HG02973 (cell line): ENCODE results near the gene TBC1D12.
"Not testable (repeated sequence)": the region's sequence is repeated elsewhere in the genome, so short reads cannot be mapped to it uniquely, and the experiment has no call there.

Experiments used
- ATAC-seq: cut with Tn5 transposase; IDR thresholded peaks from one replicate; pipeline ENCODE4 v1.9.1; 2021; ENCODE audit warnings: moderate library complexity; ENCODE audit not compliant: unreplicated experiment

Gene TBC1D12

DNA sequence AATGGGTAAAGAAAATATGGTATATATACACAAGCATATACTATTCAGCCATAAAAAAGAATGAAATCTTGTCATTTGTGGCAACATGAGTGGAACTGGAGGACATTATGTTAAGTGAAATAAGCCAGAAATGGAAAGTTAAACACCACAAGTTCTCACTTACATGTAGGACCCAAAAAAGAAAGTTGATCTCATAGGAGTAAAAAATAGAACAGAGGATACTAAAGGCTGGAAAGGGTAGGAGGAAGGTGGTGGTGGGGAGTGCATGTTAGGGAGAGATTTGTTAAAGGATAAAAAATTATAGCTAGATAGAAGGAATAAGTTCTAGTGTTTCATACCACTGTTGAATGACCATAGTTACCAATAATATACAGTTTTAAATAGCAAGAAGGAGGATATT is 48.4 kb downstream of the TBC1D12 start:
- ATAC-seq: no peak

DNA sequence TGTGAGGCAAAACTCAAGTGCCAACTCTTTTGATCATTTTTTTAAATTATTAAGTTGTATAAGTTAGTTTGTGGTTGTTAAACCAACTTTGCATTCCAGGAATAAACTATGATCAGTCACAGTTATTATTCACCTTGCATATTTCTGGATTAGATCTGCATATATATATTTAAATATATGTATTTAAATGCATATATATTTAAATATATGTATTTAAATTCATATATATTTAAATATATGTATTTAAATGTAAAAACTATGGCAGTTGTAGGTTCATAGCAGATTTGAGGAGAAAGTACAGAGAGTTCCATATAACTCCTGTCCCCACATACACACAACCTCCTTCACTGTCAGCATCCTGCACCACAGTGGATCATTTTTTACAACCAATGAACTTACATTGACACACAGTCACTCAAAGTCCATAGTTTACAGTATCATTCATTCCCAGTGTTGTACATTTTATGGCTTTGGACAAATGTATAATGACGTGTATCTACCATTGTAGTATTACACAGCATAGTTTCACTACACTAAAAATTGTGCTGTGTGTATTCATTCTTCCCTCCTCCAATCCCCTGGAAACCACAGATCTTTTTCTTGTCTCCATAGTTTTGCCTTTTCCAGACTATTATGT is 49.7 kb downstream of the TBC1D12 start:
- ATAC-seq: no peak

DNA sequence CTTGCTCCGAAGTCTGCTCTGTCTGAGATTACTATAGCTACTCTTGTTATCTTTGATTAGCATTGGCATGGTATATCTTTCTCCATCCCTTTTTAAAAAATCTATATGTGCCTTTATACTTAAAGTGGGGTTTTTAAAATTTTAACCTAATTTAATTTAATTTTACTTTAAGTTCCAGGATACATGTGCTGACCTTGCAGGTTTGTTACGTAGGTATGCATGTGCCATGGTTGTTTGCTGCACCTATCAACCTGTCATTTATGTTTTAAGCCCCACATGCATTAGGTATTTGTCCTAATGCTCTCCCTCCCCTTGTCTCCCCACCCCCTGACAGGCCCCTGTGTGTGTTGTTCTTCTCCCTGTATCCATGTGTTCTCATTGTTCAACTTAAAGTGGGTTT is 54.6 kb downstream of the TBC1D12 start:
- ATAC-seq: no peak

DNA sequence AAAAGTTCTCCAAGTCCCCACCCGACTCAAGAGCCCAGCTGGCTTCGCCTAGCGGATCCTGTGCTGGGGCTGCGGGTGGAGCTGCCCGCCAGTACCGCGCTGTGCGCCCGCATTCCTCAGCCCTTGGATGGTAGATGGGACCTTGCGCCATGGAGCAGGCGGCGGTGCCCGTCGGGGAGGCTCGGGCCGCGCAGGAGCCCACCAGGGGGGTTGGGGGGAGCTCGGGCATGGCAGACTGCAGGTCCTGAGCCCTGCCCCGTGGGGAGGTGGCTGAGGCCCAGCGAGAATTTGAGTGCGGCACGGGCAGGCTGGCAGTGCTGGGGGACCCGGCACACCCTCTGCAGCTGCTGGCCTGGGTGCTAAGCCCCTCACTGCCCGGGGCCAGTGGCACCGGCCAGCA is 57.0 kb downstream of the TBC1D12 start:
- ATAC-seq: no peak

DNA sequence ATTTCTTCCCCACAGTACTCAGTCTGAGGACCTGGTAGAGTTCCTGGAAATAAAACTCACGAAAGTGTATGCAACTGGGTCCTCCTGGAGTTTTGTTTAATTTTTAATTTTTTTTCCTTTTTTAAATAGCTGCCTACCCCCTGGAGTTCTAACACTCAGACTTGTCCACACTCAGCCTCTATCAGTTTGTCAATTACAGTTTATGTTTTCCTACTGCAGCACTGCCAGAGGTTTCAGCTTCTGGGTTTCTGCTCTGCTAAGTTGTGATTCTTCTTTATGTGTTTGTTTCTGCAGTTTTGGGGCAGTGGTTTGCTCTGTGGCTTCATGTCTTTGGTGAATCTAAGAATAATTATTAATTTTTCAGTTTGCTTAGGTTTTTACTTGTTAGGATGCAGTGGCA is 59.2 kb downstream of the TBC1D12 start:
- no peak for ATAC-seq

DNA sequence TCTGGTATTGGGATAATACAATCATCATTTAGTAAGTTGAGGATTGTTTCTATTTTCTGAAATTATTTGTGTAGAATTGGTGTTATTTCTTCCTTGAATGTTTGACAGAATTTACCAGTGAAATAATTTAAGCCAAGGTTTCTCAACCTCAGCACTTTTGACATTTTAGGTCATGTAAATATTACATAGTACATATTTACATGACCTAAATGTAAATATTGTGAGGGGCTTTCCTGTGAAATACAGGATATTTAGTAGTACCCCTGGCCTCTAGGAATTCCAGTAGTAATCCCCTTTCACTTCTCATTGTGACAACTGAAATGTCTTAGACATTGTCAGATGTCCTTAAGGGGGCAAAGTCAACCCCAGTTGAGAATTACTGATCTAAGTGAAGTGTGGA is 59.8 kb downstream of the TBC1D12 start:
- ATAC-seq: no peak

DNA sequence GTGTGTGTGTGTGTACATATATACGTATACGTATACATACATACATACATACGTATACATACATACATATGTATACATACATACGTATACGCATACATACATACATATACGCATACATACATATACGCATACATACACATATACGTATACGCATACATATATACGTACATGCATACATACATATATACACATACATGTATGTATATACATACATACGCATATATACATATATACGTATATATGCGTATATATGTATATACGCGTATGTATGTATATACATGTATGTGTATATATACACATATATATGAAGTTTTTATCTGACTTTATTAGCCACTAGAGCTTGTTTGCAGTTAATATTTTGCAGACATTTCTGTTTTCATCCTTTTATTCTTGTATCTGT is 63.3 kb downstream of the TBC1D12 start:
- ATAC-seq: no peak

DNA sequence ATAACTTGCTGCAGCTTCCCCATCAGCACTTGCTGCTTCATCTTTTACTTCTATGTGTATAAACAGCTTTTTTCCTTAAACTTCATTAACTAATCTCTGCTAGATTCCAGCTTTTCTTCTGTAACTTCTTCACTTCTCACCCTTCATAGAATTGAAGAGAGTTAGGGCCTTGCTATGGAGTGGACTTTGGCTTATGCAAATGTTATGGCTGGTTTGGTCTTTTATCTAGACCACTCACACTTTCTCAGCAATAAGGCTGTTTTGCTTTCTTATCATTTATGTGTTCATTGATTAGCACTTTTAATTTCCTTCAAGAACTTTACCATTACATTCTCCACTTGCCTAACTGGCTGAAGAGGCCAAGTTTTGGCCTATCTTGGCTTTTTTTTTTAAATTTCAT is 79.1 kb downstream of the TBC1D12 start:
- ATAC-seq: no peak

DNA sequence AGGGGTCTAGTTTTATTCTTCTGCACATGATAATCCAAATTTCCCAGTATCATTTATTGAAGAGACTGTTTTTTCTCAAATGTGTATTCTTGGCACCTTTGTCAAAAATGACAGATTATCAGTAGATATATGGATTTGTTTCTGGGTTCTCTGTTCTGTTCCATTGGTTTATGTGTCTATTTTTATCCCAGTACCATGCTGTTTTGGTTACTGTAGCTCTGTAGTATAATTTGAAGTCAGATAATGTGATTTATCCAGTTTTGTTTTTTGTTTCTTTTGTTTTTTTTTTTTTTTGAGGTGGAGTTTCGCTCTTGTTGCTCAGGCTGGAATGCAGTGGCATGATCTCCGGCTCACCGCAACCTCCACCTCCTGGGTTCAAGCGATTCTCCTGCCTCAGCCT is 81.6 kb downstream of the TBC1D12 start:
- ATAC-seq: no peak

DNA sequence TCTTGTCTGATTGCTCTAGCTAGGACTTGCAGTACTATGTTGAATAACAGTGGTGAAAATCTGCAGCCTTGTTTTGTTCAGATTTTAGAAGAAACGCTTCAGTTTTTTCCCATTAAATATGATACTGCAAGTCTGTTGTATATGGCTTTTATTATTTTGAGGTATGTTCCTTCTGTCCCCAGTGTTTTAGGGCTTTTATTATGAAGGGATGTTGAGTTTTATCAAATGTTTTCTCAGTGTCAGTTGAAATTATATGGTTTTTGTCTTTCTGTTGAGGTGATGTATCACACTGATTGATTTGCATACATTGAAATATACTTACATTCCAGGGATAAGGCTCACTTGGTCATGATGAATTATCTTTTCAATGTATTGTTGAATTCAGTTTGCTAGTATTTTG is 82.8 kb downstream of the TBC1D12 start:
- no peak for ATAC-seq

DNA sequence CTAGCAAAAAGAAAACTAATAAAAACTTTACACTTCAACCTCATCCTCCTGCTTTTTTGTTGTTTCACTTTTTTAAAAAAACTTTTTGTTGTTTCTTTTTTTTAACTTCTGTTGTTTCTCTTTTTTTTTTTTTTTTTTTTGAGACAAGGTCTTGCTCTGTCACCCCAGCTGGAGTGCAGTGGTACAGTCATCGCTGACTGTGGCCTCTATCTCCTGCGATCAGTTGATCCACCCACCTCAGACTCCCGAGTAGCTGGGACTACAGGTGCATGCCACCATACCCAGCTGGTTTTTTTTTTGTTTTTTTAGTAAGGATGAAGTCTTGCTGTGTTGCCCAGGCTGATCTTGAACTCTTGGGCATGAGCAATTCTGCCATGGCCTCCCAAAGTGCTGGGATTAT is 85.2 kb downstream of the TBC1D12 start:
- no peak for ATAC-seq

DNA sequence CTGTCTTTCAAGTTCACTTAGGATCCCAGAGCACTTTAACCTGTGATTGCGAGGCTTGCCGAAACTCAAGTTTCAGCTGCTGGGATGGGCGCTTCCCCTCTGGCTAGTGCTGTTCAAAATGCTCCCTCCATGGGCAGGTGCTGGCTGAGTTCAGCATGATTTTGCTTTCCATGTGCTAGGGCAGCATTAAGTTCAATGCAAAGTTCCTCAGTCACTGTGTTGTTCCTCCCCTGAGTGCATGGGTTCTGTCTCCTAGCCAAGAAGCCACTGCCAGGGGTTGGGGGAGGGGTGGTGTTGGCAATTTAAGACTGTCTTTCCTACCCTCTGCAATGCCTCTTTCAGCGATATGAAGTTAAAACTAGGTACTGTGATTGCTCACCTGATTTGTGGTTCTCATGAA is 86.8 kb downstream of the TBC1D12 start:
- ATAC-seq: no peak

DNA sequence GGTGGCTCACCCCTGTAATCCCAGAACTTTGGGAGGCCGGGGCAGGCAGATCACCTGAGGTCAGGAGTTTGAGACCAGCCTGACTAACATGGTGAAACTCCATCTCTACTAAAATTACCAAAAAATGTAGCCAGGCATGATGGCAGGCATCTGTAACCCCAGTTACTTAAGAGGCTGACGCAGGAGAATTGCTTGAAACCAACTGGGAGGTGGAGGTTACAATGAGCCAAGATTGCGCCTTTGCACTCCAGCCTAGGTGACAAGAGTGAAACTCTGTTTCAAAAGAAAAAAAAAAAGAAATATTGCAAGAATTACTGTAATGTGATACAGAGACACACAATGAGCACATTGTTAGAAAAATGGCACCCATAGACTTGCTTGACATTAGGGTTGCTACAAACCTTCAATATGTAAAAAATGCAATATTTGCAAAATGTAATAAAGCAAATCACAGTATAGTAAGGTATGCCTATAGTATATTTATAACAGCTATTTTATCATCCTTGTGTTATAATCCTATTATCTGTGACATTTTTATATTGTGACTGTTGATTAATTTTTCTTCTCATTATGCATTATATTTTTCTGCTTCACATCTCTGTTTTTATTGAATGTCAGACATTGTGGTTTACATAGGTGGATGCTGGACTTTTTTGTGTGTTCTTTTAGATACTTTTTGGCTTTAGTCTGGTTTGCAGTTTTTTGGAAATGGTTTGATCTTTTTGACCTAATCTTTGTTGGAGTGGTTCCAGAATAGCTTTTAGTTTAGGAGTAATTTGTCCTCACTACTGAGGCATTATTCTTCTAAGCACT is 87.8 kb downstream of the TBC1D12 start:
- no peak for ATAC-seq

DNA sequence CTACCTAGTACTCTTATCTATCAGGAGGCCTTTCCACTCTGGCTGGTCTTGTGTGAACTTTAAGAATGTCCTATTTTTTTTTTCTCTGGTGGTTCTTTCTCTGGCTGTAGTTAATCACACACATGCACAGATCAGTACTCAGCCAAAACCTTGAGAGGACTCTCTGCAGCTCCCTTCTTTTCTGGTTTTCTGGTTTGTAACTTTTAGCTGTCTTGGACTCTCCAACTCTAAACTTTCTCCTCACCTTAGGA is 88.4 kb downstream of the TBC1D12 start:
- ATAC-seq: no peak

DNA sequence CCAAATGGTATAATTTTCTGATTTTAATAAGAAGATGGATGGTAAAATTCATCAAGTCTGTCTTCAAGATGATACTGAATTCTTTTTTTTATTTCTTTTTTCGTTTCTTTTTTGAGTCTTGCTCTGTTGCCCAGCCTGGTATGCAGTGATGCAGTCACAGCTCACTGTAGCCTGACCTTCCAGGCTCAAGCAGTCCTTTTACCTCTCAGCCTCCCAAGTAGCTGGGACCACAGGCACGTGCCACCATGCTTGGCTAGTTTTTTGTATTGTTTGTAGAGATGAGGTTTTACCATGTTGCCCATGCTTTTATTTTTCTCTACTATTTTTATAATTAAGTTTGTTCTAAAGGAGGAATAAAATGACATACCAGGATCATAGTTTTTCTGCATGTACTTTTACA is 91.1 kb downstream of the TBC1D12 start:
- no peak for ATAC-seq

DNA sequence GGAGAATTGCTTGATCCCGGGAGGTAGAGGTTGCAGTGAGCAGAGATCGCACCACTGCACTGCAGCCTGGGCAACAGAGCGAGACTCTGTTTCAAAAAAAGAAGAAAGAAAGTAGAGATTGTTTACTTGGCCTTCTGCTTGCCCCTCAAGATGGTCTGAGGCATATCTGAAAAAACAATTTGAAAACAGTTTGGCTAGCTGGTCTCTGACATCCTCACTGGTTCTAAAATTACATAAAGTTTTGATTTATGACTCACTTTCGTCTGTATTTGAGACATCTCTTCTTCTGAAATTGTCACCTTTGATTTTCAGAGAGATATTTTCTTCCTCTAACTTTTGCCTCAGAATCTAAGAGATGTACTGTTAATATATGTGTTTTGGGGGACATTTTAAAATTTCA is 93.7 kb downstream of the TBC1D12 start:
- peak; percentile 82 for ATAC-seq

DNA sequence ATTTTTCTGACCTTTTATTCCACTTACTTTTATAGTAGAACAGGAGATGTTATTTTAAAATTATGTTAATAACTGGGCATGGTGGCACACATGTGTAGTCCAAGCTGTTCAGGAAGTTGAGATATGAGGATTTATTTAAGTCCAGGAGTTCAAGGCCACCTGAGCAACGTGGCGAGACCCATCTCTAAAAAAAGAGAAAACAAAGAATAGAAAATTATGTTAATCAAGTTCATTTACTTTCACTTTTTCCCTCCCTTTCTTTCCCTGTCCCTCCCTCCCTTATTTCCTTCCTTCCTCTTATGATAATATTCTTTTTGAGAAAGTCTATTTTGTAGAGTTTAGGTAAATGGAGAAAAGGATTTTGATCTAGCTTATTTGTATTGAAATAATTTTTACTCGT is 94.3 kb downstream of the TBC1D12 start:
- ATAC-seq: no peak

DNA sequence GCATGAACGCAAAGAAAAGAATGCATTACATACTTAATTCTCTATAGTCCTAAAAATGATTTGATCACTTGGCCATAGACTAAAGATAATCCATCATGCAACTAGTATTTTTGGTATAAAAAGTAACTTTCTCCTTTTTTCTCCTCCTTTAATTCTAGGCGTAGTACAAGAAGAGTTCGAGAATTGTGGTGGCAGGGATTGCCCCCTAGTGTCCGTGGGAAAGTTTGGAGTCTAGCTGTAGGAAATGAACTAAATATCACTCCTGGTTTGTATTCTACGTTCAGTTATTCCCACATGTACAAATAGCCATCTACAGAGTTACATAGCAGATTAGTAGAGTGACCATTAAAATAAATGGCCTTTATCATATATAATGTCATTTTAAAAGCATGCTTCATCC is 97.7 kb downstream of the TBC1D12 start:
- ATAC-seq: no peak

DNA sequence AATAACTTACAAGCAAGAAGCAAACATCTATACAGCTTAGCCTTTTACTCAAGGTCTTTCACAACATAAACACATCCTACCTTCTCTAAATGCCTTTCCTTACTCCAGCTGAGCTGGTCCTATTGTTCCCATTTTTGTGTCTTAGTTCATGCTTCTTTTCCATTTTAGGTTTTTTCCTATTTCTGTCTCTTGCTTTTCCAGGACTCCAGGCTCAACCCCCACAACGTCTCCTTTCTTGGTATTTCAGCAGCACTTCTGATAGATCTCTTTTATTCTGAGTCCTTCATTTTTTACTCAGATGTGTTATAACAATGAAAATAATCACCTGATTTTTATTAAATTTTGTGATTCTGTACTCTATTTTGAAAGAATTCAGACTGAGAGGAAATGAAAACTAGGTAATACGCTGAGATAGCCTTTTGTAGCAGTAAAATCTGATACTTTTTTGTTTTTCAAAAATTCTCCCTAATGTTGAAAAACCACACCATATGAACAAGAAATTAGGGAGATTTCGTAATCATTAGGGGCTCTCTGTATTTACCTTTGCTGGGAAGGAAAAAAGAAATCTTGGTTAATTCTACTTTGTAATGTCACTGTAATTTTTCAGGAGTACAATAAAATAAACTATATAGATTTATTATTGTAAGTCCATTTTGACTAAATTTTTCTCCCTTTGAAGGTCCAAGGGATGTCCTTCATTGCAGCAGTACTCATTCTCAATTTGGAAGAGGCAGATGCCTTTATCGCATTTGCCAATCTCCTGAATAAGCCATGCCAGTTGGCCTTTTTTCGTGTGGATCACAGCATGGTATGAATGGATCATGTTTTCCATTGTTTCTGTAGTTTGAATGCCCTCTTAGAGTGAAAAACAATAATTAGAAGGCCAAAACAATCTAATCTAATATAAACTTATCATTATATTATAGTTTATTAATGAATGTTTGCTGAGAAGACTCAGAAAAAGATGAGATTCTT is 119.2 kb downstream of the TBC1D12 start:
- no peak for ATAC-seq

DNA sequence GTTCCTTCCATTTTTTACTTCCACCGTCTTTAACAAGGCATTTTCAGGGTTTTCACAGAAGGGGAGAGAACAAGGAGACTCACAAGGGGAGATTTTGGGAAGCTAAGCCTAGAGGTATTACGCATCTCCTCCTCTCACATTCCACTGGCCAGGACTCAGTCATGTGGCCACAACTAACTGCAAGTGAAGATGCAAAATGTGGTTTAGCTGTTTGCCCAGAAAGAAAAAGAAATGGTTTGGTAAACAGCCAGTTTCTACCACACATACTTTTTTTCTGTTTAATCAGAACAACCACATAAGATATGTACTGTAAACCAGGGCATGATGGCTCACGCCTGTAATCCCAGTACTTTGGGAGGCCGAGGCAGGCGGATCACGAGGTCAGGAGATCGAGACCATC is 121.8 kb downstream of the TBC1D12 start:
- no peak for ATAC-seq

DNA sequence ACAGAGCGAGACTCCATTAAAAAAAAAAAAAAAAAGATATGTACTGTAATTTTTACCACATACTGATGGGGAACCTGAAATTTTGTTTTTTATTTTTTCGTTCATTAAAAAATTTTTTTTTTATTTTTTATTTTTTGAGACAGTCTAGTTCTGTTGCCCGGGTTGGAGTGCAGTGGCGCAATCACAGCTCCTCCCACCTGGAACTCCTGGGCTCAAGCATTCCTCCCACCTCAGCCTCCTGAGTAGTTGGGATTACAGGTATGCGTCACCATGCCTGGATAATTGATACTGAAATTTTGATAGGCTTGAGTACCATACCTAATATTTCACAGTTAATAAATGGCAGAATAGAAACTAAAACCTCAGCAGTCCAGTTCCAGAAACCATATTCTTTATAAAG is 122.4 kb downstream of the TBC1D12 start:
- ATAC-seq: no peak

DNA sequence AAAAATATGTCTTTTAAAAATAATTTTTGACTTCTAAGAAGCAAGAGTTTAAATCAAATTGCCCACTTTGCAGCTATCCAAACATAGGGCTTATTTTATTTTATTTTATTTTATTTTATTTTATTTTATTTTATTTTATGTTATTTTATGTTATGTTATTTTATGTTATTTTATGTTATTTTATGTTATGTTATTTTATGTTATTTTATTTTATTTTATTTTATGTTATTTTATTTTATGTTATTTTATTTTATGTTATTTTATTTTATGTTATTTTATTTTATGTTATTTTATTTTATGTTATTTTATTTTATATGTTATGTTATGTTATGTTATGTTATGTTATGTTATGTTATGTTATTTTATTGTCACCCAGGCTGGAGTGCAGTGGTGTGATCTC is 129.2 kb downstream of the TBC1D12 start:
- ATAC-seq: not testable (repeated sequence)
